Brain pericyte (primary cell): Measurements from ENCODE around the gene DAB2IP.
A peak's percentile ranks its signal among the peaks of the same experiment; 100 is the strongest.
"Not testable (repeated sequence)": the region's sequence is repeated elsewhere in the genome, so short reads cannot be mapped to it uniquely, and the experiment has no call there.

Source experiments
- DNase-seq: peaks from one replicate; pipeline ENCODE4 v3.0.0-alpha.2; 2012; ENCODE audit warnings: low read depth, low spot score

Gene DAB2IP

DNA sequence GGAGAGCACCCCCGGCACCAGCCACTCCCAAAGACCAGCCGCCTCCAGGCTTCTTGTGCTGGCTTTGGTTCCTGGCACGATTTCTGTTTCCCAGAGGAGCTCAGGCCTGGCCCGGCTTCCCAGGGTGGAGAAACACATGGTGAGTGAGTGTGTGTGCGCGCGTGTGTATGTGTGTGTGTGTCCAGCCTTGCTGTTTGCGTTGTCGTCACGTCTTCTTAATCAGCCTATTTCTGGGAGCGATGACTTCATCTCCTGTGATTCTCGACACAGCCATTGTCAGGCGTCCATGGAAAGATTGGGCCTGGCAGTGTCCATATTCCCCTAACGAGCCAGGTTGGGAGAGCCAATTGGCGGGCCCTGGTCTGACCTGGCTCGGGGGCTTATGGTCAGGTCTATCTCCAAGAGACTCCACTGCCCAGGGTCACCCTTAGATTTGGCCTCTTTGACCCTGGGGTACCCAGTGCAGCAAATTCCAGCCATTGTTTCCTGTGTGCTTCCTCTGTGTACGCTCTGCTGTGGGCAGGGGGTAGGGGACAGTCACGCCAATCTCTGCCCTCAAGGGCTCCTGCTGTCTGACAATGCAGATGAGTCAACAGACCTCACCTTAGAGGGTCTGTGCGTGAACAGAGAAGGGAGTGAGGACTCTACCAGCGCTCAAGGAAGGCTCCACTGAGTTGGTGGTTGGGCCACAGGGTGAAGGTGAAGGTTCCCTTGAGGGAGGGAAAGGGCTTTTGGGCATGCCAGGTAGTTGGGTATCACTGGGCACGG lies 73.8 kb downstream of the DAB2IP start:
- DNase-seq, result peak; percentile 70

DNA sequence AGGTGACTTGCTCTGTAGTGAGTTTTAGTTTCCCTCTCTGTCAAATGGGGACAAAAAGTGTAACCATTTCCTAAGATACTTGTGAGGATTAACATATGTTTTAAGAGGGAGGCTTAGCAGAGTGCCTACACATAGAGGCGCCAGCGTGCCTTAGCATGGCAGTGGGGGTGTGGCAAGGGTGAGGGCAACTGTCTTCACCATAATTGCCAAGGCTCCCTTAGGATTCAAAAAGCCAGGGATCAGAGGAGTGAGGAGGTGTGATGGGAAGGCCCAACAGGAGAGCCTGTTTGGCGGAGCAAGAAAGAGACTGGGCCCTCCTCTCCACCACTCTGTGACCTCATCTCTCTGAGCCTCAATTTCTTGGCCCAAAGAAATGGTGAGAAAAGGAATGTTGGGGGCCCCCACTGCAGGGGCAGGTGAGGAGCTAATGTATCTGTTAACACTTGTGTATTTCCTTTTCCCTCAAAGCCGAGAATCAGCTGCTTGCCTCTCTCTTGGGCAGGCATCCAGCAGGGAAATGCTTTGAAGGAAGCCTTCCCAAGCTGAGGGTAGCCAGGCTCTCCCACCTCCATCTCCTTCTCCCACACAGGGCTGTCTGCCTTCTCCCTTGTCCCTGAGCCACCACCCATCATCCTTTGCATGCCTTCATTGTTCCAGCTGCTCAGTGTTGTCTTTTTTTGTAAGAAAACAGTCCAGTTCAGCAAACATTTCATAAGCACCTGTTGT lies 76.0 kb downstream of the DAB2IP start:
- no peak for DNase-seq

DNA sequence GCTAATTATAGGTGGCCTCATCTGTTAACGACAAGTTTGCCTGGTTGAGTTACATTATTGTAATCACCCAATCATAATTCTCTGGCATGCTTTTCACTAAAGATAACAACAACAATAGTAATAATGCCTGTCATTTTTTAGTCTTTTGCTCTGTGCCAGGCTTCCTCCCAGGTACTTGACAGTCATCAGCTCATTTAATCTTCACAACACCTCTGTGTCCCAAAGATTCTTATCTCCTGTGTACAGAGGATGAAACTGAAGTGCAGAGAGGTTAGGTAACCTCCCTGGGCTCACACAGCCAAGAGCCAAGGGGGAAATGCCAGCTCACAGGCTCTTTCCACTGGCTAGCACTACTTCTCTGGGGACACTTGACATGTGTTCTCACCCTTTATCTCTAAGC lies 77.5 kb downstream of the DAB2IP start:
- DNase-seq, result no peak

DNA sequence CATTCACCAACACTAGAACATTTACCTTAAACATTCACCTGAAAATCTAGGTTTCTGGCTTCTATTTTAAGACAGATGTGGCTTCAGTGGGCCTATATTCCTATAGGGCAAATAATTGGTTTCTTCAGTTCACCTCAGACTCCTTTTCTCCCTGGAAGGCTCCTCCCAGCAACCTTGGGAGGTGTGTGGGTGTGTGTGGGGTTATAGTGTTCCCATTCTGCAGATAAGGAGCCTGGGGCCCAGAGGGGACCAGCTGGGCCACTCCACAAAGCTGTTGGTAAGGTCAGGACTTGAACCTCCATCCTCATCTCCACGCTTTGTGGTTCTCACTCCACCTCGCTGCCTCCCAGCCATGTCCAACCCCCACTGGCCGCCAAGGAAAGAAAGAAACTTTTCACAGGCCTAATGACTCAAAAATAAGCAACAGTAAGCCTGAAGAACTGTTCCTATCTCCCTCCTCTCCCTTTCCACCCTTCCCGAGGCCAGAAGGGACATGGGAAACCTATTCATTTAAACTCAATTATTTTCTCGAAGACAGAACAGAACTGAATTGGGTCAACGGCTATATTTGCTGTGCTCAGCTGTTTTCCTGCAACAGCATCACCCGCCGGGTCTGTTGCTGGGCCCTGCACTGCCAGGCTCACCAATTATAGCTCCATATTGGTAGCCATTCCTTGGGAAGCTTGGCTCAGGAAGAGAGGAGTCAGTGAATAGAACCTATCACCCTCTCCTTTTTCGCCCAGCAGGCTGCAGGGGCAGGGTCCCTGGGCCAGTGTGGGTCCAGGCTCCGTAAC lies 78.5 kb downstream of the DAB2IP start:
- DNase-seq, result no peak

DNA sequence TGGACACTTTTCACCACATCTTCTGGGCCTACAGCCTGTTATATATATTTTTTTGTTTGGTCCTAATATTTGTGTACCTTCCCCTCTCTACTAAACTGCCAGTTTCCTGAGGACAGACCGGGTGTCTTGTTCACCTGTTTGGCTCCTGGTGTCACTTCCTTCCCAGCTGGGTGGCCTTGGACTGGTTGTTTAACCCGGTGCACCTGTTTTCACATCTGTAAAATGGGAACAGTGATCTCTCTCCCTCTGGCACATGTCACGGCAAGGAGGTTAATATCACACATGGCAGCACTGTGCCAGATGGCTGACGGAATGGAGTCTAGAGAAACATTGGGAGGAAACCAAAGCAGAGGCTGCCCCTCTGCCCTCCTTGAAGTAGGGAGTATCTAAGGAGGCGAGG lies 79.7 kb downstream of the DAB2IP start:
- DNase-seq, result no peak

DNA sequence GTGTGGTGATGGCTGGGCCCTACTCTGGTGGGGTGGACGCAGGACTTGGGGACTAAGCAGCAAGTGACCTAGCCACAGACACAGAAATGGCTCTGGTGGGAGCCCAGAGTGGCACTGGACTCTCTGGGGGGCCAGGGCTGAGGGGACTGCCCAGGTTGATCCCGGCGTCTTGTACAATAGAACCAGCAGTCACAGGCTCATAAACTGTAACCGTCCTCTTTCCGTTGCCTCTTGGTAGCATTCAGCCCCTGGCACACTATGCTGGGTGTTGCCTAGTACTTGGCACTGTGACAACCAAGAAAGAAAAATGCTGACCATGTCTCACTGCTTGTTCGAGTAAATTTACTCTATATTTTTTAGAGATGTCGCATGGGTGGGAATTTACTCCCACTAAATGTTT lies 80.5 kb downstream of the DAB2IP start:
- DNase-seq, result no peak

DNA sequence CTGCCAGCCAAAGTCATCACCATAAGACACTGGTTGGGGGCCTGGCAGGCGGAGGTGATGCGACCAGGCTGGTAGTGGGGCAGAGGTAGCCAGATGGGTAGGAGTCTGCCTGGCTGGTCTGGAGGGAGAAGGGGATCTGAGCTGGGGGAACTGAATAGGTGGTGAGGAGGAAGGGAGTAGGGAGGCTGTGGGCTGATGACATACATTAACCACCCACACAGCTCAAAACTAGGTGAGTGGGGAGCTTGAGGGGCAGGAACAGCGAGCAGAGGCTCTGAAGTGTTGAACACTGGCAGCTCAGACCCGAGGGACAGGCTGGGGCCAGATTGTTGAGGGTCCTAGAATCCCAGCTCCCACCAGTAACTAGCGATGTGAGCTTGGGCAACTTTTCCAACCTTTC lies 81.0 kb downstream of the DAB2IP start:
- DNase-seq, result no peak

DNA sequence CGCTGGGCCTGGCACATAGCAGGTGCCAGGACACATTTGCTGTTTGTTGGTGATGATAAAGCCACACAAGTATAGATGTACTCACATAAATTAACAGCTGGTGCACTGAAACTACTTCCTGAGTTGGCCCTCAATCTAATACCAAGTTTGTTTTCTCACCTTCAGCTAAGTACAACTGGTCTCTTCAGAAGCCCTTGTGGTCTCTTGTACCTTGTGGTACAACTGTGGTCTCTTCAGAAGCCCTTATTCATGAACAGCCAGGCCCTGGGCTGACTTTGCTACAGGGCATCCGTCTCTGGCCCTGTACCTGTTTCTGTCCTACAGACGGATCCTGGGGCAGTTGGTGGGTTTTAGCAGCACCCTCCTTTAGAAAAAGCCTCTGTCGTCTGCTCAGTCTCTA lies 81.5 kb downstream of the DAB2IP start:
- no peak for DNase-seq

DNA sequence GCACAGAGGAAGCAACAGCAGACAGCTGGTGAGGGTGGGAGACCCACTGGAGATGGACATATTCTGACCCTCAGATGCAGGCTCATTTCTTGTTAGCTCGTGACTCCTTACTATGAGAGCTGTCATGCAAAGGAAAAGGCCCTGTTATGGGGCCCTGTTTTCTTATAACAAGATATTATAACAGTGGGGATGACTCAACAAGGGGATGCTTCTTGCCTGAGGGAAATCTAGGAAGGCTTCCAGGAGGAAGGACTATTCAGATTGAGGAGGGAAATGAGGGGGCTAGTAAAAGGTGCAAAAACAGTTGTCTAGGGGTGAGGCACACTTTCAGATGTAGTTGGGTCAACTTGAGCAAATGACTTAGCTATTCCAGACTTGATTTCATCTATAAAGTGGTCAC lies 83.0 kb downstream of the DAB2IP start:
- no peak for DNase-seq

DNA sequence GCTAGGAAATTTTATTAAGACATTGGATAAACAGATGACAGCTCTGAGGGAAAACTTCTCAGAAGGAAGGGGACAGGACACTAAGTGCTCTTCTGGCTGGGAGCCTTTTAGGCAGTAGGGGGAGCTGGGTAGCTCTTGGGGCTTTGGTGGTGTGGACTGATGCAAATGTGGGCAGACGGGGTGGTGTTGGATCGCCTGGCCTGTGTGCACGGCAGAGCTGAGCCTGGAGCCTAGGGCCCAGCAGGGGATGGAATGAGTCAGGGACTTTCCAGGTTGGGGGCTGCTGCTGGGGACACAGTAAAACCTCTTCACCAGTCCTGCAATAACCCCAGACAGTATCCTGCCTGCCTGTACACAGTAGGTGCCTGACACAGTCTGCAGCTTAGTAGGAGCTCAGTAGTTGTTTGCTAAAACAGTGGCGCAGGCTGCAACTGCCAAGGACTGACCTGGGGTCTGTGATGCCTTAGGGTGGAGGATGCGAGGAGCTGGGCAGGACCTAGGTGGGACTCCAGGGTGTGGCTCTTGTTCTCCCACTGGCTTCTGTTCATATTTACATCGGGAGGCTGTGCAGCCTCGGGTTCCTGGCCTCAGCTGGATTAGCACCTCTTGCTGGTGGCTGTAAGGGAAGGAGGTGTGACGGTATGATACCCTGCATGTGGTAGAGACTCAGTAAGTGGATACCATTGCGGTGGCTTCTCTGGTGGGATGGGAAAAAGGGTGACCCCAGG lies 83.8 kb downstream of the DAB2IP start:
- DNase-seq, result peak; percentile 74

DNA sequence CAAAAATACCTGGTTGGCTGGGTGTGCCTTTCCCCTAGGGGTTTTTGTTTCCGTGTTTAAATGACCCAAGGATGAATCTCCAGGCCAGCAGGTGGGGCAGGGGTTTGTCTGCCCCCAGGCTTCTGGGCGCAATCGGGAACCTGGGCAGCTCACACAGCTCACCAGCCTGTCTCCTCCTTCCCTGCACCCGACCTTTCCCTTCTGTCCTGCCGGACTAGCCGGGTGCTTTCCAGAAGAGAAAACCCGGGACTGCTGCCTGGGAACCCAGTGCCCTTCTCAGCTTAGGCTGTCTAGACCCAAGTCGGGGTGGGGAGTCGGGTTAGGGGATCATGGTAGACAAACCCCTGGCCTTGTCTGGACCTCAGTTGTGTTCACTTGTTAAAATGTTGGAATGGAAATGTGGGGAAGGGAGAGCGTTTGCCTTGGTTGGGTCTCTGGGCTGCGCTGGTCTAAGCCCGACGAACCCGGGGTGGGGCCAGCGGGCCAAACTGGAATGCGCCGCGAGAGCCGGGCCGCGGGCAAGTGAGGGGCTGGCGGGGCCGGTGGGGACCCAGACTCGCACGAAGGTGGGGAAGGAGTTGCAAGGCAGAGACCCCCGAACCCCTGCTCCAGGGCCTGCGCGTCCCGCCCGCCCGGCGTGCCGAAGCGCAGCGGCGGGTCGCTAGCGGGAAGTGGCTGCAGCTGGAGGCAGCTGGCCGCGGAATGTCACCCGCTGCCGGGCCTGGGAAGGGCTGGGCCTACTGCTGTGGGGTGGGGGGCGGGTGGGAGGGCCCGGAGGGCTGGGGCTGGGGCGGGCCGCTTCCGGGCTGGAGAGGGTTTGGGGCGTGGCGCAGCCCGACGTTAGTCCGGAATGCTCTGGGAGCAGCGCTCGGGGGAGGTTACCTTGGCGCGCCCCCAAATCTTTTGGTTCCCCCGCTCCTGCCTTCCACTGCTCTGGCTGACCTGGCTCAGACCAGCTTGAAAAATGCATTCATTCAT lies 84.6 kb downstream of the DAB2IP start:
- no peak for DNase-seq

DNA sequence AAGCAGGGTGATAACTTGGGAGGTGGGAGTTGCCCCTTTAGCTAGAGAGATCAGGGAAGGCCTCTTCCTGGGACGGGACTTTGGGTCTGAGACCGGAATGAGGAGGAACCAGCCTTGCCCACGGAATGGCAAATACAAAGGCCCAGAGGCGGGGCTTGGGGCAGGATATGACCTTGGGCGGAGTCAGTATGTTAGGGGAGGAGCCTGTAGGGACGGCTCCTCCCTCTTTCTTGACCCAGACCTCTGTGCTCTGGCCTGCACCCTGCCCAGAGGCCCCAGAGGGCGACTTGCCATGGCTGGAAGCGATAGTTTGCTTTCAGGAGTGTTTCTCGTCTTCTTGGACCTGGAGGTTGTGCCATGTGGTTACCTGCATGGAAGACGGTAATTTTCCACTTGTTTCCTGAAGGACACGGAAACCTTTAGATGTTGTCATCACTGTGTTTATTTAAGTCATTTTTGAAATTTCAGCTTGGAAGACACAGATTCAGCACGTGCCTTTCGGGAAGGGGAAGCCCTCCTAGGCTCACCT lies 85.6 kb downstream of the DAB2IP start:
- DNase-seq, result no peak

DNA sequence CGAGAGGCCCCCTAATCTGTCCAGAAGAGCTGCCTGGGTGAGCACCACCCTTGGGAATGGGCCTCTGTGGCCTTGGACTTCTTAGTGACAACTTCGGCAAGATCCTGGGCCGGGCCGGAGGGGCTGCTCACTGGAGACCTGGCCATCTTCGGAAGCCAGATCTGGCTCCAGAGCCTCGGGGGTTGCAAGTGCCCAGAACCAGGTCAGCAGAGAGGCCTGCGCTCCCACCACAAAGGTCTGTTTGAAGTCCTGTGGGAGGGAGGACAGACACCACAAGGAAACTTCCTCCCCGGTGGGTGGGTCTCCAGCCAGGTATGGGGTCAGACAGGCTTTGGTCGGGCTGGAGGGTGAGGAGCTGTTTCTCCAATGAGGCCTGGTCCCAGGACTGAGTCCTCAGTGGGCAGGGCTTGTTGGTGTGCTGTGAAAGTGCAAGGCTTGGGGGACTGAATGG lies 86.1 kb downstream of the DAB2IP start:
- DNase-seq, result no peak

DNA sequence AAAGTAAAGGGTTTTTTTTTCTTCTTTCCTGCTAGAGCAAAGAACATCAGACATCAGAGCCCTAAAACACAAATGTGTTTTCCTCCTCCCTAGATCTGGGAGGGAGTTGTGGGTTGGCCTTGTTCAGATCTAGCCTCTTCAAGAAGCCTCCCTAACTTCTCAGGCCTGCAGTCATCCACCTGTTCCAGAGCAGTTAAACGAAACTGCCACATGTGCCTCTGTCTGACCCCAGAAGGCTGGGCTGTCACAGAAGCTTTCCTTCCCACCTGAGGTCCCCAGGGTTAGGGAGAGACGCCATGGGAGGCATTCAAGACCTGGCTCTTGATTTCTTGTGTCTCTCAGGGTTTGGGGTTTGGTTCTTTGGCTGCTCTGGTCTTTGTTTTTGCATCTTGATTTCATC lies 87.0 kb downstream of the DAB2IP start:
- DNase-seq, result no peak

DNA sequence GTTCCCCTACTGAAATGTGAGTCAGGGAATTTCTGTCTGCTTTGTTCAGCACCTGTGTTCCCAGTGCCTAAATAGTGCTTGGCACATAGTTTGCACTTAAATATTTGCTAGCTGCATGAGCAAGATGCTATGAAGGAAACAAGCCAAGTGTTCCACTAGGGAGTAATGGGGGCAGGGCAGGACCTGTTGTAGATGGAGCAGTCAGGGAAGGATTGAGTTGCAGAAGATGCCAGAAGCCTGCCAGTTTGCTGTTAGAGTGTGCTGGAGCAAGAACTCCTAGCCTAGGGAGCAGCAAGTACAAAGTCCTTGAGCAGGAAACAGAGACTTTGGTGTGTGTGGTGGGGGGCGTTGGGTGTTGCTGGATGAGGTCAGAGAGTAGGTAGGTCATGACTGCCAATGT lies 87.5 kb downstream of the DAB2IP start:
- DNase-seq, result no peak

DNA sequence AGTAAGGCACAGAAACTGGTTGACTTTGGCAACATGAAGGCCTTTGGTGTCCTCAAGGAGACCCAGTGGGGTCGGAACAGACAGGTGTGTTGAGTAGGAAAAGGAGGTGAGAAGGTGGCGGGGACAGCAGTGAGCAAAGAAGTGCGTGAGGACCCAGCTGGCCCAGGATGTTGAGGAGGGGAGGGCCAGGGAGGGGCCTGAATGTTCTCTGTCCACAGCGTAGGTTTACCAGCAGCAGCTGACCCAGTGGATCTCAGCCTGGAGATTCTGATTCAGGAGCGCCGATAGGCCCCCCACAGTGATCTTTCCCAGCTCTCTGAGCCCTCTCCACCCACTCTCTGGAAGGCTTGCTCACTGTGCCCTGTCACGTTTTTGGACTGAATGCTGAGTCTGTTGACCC lies 88.5 kb downstream of the DAB2IP start:
- no peak for DNase-seq

DNA sequence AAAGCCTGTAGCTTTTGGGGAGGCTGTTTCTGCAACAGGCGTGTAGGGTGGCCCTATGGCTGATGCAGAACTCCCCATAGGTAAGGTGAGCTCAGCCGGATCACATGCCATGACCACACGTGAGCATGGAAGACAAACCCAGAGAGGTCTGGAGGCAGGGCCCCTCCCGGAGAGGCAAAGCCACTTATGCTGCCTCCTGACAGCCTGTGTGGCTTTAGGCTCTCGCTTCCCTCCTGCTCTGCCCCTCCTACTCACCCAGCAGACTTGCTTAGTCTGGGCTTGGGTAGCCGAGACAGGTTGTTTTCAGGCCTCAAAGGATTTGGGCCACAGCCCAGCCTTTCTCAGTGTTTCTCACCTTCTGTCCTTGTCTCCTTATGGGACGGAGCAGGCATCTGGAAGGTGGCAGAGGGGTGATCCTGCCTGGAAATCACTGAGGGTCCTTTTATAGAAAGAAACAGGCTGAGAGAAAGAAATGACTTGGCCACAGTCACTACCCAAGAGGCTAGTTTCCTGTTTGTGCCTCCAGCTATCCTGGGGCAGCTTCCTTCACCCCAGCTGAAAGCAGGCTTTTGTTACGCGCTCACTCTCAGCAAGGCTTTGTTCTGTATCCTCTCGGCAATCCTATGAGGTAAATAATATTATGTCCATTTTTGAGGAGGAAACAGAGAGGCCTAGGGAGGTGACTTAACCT lies 89.9 kb downstream of the DAB2IP start:
- DNase-seq, result no peak

DNA sequence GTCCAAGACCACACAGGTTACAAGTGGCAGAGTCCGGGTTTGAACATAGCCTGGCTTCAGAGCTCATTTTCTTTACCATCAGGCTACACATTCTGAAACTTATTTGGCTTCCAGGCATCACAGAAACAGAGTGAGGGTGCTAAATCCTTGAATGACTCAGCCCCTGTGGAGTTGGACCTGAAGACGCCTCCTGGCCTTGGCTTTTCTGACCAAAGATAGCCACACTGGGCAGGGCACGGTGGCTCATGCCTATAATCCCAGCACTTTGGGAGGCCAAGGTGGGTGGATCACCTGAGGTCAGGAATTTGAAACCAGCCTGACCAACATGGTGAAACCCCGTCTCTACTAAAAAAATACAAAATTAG lies 90.5 kb downstream of the DAB2IP start:
- not testable (repeated sequence) for DNase-seq

DNA sequence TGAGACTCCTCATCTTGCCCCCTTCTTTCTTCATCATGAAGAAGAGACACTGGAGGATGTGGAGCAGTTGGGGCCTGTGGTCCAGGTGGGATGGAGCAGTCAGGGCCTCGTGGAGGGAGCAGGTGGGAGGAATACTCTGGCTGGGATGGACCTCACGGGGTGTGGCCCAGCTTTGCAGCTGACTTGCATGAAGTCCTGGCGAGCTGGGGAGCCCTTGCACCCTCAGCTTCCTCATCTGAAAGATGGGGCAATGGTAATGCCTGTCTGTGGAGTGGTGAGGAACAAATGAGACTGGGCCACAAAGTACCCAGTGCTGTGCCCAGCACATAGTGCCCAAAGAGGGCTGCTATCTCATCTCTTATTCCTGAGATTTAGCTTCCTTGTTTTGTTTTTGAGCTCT lies 91.5 kb downstream of the DAB2IP start:
- DNase-seq, result no peak
